Lower lobe of right lung (tissue), 2 donors: ENCODE data around the gene CREBBP. TPM values are rescaled to one million over a fixed set of nuclear protein-coding genes. Genes with fewer than 3 reads are reported as not detected.

Experiments
- ATAC-seq, 2 donors: fragments of 200-7000 bp; cut with Tn5 transposase; one replicate each; pipeline ENCODE4 v1.9.1; 2020 to 2022; ENCODE audit warnings: mild to moderate bottlenecking in 2 of 2, moderate library complexity in 2 of 2
- DNase-seq: peaks from one replicate; pipeline ENCODE4 v3.0.0-alpha.2; 2020
- H3K27ac ChIP-seq: fragments of 200-600 bp; one replicate; pipeline ENCODE4 v1.8.0; 2022
- H3K27me3 ChIP-seq: fragments of 200-600 bp; one replicate; pipeline ENCODE4 v1.8.0; 2022; ENCODE audit warnings: low read depth
- H3K36me3 ChIP-seq: fragments of 200-600 bp; one replicate; pipeline ENCODE4 v1.8.0; 2022; ENCODE audit warnings: mild to moderate bottlenecking
- H3K4me1 ChIP-seq: fragments of 200-600 bp; one replicate; pipeline ENCODE4 v1.8.0; 2022
- H3K4me3 ChIP-seq: fragments of 200-600 bp; one replicate; pipeline ENCODE4 v1.8.0; 2022; ENCODE audit warnings: mild to moderate bottlenecking
- H3K9me3 ChIP-seq: fragments of 200-600 bp; one replicate; pipeline ENCODE4 v1.8.0; 2022
- CTCF ChIP-seq: fragments of 200-600 bp; IDR thresholded peaks from one replicate; pipeline ENCODE4 v1.8.0; 2022; ENCODE audit warnings: antibody characterized with exemption, mild to moderate bottlenecking
- intact Hi-C: fragments of 100-400 bp; cut with DNase I; formaldehyde crosslinking; loops from one replicate; pipeline ENCODE4 v1.11.0; 2022
- total RNA-seq: library from RNA; stranded (reverse); fragmentation: NEBNext Ultra II Directional; extraction: Animal tissue kit (Norgen Biotek cat#: 25700); gene quantifications from one replicate; pipeline ENCODE4 v1.2.1, GENCODE V29; 2021
- donor health status: DM: no; HTN: yes; CAD: no; lungs with severe emphysema.

Gene CREBBP
- total RNA-seq, 1 donor from 2014 or later: 78.3 TPM

- no peak for TF ChIP-seq CTCF
- no peak overlapping the region for H3K27ac ChIP-seq
- H3K27me3 ChIP-seq: no peaks in the 10 kb centered on the region
- H3K9me3 ChIP-seq: no peaks in the 10 kb centered on the region
- H3K4me1 ChIP-seq: peaks cover 79% of the 10 kb centered on the region
- ATAC-seq (no peak), DNase-seq (no peak)
- no peaks in the 10 kb centered on the region for H3K36me3 ChIP-seq
- no peak overlapping the region for H3K4me3 ChIP-seq
- intact Hi-C loops: no loop called here
Observed at GRCh38 chr16:3865241-3865640, 15.3 kb downstream of the CREBBP start.

GRCh38 chr16:3864562-3864961 is 16.0 kb downstream of the CREBBP start:
- intact Hi-C loops: no loop called here
- Histone ChIP-seq H3K27me3 (no peaks in the 10 kb centered on the region), H3K4me3 (no peak overlapping the region), H3K9me3 (no peaks in the 10 kb centered on the region), H3K27ac (no peak overlapping the region), H3K4me1 (peaks cover 75% of the 10 kb centered on the region), H3K36me3 (no peaks in the 10 kb centered on the region)
- DNase-seq: no peak
- ATAC-seq: no peak
- TF ChIP-seq CTCF: no peak

- no peaks in the 10 kb centered on the region for H3K9me3 ChIP-seq
- no peaks in the 10 kb centered on the region for H3K27me3 ChIP-seq
- no peak for TF ChIP-seq CTCF
- H3K27ac ChIP-seq: no peak overlapping the region
- intact Hi-C loops: no loop called here
- ATAC-seq (peak in 1 of 2 donors; percentile 31), DNase-seq (no peak)
- H3K4me1 ChIP-seq: peaks cover 75% of the 10 kb centered on the region
- no peaks in the 10 kb centered on the region for H3K36me3 ChIP-seq
- no peak overlapping the region for H3K4me3 ChIP-seq
Observed at GRCh38 chr16:3863587-3863986, 16.9 kb downstream of the CREBBP start.

- Histone ChIP-seq H3K4me3 (peak overlapping the region; percentile 20), H3K9me3 (no peaks in the 10 kb centered on the region), H3K4me1 (peaks cover 76% of the 10 kb centered on the region), H3K27me3 (no peaks in the 10 kb centered on the region), H3K36me3 (no peaks in the 10 kb centered on the region), H3K27ac (no peak overlapping the region)
- intact Hi-C loops: no loop called here
- DNase-seq (no peak), ATAC-seq (peak; percentile 57 to 59)
- TF ChIP-seq CTCF: no peak
Observed at GRCh38 chr16:3861808-3862451, 18.6 kb downstream of the CREBBP start.

- Histone ChIP-seq H3K27me3 (no peaks in the 10 kb centered on the region), H3K4me3 (no peak overlapping the region), H3K36me3 (no peaks in the 10 kb centered on the region), H3K9me3 (no peaks in the 10 kb centered on the region), H3K4me1 (peaks cover 93% of the 10 kb centered on the region), H3K27ac (no peak overlapping the region)
- intact Hi-C loops: no loop called here
- DNase-seq (no peak), ATAC-seq (no peak)
- TF ChIP-seq CTCF: no peak
Observed at GRCh38 chr16:3859889-3860288, 20.6 kb downstream of the CREBBP start.
